ENCODE results near the gene OPHN1. TPM values are rescaled to one million over a fixed set of nuclear protein-coding genes. Genes with fewer than 3 reads are reported as not detected.

OPHN1 gene
- total RNA-seq, 2 donors from 2014 or later, result 2.3 to 4.3 TPM

GRCh38 chrX:68177542-68177941, 255.8 kb downstream of the OPHN1 start:
- H3K36me3 ChIP-seq (replicated peaks in 1 of 2; ENCODE audit: insufficient read depth in 1 of 2, low read depth in 2 of 2), result no peaks in the 10 kb centered on the region
- ATAC-seq, result no peak
- no peak overlapping the region for H3K27ac ChIP-seq
- TF ChIP-seq POLR2A (IDR thresholded peaks at IDR 0.05) (no peak), CTCF (IDR thresholded peaks at IDR 0.05) (no peak)
- no peaks in the 10 kb centered on the region for H3K9me3 ChIP-seq
- no peaks in the 10 kb centered on the region for H3K27me3 ChIP-seq
- no peak for DNase-seq
- no peak overlapping the region for H3K4me3 ChIP-seq
- no peaks in the 10 kb centered on the region for H3K4me1 ChIP-seq
- intact Hi-C loops (cut with DNase I), result no loop called here
- WGBS, 2 donors, result 67 to 80% methylated on average over 4 of the region's 4 CpGs

- Histone ChIP-seq H3K27ac (no peak overlapping the region), H3K4me3 (no peak overlapping the region), H3K9me3 (no peaks in the 10 kb centered on the region), H3K36me3 (replicated peaks in 1 of 2; ENCODE audit: insufficient read depth in 1 of 2, low read depth in 2 of 2) (no peaks in the 10 kb centered on the region), H3K4me1 (no peaks in the 10 kb centered on the region), H3K27me3 (no peaks in the 10 kb centered on the region)
- intact Hi-C loops (cut with DNase I), result no loop called here
- 74 to 84% methylated on average over 3 of the region's 3 CpGs for WGBS, 2 donors
- DNase-seq, result no peak
- ATAC-seq, result no peak
- TF ChIP-seq CTCF (IDR thresholded peaks at IDR 0.05) (no peak), POLR2A (IDR thresholded peaks at IDR 0.05) (no peak)
These were observed 257.7 kb downstream of the OPHN1 start for GRCh38 chrX:68175562-68175961.

- WGBS, 2 donors, result 55 to 83% methylated on average over 2 of the region's 2 CpGs
- TF ChIP-seq CTCF (IDR thresholded peaks at IDR 0.05), result no peak
- no peaks in the 10 kb centered on the region for H3K36me3 ChIP-seq (replicated peaks in 1 of 2; ENCODE audit: insufficient read depth in 1 of 2, low read depth in 2 of 2)
- no peak for DNase-seq
- H3K27me3 ChIP-seq, result no peaks in the 10 kb centered on the region
- H3K9me3 ChIP-seq, result no peaks in the 10 kb centered on the region
- H3K4me1 ChIP-seq, result no peaks in the 10 kb centered on the region
- H3K27ac ChIP-seq, result no peak overlapping the region
- intact Hi-C loops (cut with DNase I), result no loop called here
- no peak overlapping the region for H3K4me3 ChIP-seq
- ATAC-seq, result no peak
These were observed 269.9 kb downstream of the OPHN1 start for GRCh38 chrX:68163441-68163840.

- DNase-seq, result no peak
- no peak overlapping the region for H3K27ac ChIP-seq
- intact Hi-C loops (cut with DNase I), result no loop called here
- no peaks in the 10 kb centered on the region for H3K9me3 ChIP-seq
- H3K4me3 ChIP-seq, result no peak overlapping the region
- H3K36me3 ChIP-seq (replicated peaks in 1 of 2; ENCODE audit: insufficient read depth in 1 of 2, low read depth in 2 of 2), result no peaks in the 10 kb centered on the region
- no peak for ATAC-seq
- WGBS, 2 donors, result 85 to 92% methylated on average over 1 of the region's 1 CpG
- H3K4me1 ChIP-seq, result no peaks in the 10 kb centered on the region
- H3K27me3 ChIP-seq, result no peaks in the 10 kb centered on the region
- TF ChIP-seq POLR2A (IDR thresholded peaks at IDR 0.05) (no peak), CTCF (IDR thresholded peaks at IDR 0.05) (no peak)
These were observed 285.4 kb downstream of the OPHN1 start for GRCh38 chrX:68147848-68148247.

- no peak for DNase-seq
- TF ChIP-seq POLR2A (IDR thresholded peaks at IDR 0.05) (no peak), CTCF (IDR thresholded peaks at IDR 0.05) (peak in 3 of 7 experiments; percentile 20 to 26 (median 20))
- no peaks in the 10 kb centered on the region for H3K4me1 ChIP-seq
- H3K9me3 ChIP-seq, result no peaks in the 10 kb centered on the region
- no peak for ATAC-seq
- WGBS, 2 donors, result 16 to 29% methylated on average over 2 of the region's 2 CpGs
- H3K4me3 ChIP-seq, result no peak overlapping the region
- H3K27me3 ChIP-seq, result no peaks in the 10 kb centered on the region
- H3K27ac ChIP-seq, result no peak overlapping the region
- intact Hi-C loops (cut with DNase I), result no loop called here
- no peaks in the 10 kb centered on the region for H3K36me3 ChIP-seq (replicated peaks in 1 of 2; ENCODE audit: insufficient read depth in 1 of 2, low read depth in 2 of 2)
These were observed 287.2 kb downstream of the OPHN1 start for GRCh38 chrX:68146054-68146453.
